Cerebellar cortex (tissue), 1 donor: ENCODE data around the gene CATSPERZ.

Source experiments
- DNase-seq: peaks from one replicate; pipeline ENCODE4 v3.0.0-alpha.2; 2015; ENCODE audit warnings: low spot score

The CATSPERZ gene

GRCh38 chr11:64285885-64286800, 14.0 kb upstream of the CATSPERZ start:
- no peak for DNase-seq

- no peak for DNase-seq
Observed at GRCh38 chr11:64286801-64287159, 13.4 kb upstream of the CATSPERZ start.

DNA sequence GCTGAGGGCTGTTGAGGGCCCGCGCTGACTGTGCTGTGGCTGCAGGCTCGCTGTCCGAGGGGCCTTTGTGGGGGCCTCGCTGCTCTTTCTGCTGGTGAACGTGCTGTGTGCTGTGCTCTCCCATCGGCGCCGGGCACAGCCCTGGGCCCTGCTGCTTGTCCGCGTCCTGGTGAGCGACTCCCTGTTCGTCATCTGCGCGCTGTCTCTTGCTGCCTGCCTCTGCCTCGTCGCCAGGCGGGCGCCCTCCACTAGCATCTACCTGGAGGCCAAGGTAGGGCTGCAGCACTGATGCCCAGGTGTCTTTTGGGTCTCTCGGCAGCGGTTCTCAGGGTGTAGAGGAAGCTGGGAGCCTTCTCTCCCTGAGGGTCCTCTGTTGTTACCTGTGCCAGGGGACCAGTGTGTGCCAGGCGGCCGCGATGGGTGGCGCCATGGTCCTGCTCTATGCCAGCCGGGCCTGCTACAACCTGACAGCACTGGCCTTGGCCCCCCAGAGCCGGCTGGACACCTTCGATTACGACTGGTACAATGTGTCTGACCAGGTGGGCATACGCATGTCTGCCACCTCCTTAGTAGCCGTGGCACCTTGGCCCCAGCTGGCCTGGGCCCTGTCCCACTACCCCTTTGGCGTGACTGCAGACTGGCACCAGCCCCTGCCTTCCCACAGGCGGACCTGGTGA, 12.3 kb upstream of the CATSPERZ start:
- no peak for DNase-seq

DNA sequence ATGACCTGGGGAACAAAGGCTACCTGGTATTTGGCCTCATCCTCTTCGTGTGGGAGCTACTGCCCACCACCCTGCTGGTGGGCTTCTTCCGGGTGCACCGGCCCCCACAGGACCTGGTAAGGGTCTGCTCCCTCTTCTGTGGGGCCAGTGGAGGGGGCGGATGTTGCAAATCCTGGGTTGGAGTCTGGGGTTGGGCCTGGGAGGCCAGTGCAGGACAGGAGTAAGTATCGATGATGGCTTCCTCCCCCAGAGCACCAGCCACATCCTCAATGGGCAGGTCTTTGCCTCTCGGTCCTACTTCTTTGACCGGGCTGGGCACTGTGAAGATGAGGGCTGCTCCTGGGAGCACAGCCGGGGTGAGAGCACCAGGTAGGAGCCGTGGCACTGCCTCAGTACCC, 11.8 kb upstream of the CATSPERZ start:
- DNase-seq = no peak

- DNase-seq = no peak
Observed at GRCh38 chr11:64289002-64289564, 11.1 kb upstream of the CATSPERZ start.

DNA sequence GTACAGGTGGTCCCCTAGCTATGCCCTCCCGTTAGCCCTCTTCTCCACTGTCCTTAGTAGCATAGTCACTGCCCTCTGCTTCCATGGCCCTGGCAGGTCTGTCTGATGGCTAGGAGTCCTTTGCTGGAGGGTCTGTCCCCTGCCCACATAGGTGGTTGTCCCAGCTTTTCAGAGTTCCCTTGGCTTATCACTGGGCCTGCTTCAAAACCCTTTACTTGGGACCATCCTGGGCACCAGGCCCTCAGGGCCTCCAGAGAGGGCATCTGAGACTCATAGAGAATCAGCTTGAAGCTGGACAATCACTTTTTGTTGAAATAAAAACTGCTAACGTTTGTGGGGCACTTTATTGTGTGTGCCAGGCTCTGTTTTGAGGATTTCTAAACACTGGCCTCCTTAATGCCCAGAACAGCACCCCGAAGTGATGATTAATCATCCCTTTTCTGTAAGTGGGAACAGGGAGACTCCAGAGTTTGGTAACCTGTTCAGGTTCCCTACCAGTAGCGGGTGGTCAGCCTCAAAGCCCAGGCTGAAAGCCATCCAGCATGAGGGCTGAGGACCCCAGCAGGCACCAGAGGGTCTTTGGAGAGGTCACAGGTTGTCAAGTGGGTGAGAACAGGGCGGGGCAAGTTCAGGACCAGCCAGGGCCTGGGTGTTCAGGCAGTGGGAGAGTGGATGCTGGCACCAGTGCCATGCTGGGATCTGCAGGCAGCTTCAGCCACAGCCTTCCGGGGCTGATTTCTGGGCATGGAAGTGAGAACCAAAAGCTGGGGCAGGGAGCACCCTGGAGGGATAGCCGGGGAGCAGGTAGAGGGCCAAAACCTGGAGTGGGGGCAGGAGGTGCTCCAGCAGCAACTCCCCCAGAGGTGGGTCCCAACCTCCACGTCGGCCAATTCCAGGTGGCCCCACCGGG, 9.6 kb upstream of the CATSPERZ start:
- DNase-seq = no peak

DNA sequence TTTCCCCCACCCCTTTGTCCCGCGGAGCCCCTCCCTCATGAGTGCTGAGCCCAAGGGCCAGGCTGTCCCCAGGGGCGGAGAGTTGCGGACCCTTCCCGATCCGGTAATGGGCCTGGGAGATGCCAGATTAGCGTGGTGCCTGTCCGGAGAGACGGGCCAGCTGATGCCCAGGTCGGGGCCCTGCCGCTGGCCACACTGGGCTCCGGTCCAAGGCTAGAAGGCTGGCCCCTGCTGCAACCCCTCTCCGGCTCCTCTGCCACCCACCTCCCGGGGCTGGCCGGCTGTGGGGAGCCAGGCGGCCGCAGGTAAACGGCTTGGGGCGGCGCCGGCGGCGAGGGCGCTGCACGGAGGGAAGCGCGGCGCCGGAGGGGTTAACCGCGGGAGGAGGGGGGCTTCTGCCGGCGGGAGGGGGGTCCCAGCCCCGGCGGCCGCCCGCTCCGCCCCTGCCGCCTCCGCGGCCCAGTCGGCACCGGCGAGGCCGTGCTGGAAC, 8.9 kb upstream of the CATSPERZ start, which contains the start of gene KCNK4:
Gene KCNK4, plus strand, starts transcription at position 41 of the 490 bp plus-strand sequence. CDS start 1,717 bp downstream, outside the sequence.
- DNase-seq = no peak

GRCh38 chr11:64291752-64292459, 8.3 kb upstream of the CATSPERZ start:
- no peak for DNase-seq

- DNase-seq = no peak
Observed at GRCh38 chr11:64292460-64293254, 7.5 kb upstream of the CATSPERZ start.

- peak; percentile 72 for DNase-seq
Observed at GRCh38 chr11:64294774-64295173, 5.4 kb upstream of the CATSPERZ start.

- no peak for DNase-seq
Observed at GRCh38 chr11:64295760-64296159, 4.4 kb upstream of the CATSPERZ start.

- DNase-seq = no peak
Observed at GRCh38 chr11:64296236-64296635, 3.9 kb upstream of the CATSPERZ start.

DNA sequence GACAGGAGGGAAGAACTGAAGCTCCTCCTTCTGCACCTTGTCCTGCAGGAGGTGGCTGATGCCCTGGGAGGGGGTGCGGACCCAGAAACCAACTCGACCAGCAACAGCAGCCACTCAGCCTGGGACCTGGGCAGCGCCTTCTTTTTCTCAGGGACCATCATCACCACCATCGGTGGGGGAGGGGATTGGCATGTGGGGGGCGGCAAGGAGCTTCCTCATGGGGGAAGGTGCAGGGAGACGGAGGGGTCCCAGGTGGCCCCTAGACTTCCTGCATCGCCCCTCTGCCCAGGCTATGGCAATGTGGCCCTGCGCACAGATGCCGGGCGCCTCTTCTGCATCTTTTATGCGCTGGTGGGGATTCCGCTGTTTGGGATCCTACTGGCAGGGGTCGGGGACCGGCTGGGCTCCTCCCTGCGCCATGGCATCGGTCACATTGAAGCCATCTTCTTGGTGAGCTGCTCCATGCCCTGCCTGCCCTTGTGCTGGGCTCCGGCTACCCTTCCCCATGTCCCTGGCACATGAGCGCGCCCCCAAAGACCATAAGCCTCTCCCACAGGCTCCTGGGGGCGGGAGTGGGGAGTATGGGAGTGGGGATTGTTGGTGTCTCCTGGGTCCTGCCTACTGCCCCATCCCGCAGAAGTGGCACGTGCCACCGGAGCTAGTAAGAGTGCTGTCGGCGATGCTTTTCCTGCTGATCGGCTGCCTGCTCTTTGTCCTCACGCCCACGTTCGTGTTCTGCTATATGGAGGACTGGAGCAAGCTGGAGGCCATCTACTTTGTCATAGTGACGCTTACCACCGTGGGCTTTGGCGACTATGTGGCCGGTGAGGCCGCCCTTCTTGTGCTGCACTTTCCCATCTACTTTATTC, 3.1 kb upstream of the CATSPERZ start:
- no peak for DNase-seq

GRCh38 chr11:64297699-64298358, 2.3 kb upstream of the CATSPERZ start:
- no peak for DNase-seq

GRCh38 chr11:64298966-64299846, 952 bp upstream of the CATSPERZ start:
- DNase-seq = no peak

DNA sequence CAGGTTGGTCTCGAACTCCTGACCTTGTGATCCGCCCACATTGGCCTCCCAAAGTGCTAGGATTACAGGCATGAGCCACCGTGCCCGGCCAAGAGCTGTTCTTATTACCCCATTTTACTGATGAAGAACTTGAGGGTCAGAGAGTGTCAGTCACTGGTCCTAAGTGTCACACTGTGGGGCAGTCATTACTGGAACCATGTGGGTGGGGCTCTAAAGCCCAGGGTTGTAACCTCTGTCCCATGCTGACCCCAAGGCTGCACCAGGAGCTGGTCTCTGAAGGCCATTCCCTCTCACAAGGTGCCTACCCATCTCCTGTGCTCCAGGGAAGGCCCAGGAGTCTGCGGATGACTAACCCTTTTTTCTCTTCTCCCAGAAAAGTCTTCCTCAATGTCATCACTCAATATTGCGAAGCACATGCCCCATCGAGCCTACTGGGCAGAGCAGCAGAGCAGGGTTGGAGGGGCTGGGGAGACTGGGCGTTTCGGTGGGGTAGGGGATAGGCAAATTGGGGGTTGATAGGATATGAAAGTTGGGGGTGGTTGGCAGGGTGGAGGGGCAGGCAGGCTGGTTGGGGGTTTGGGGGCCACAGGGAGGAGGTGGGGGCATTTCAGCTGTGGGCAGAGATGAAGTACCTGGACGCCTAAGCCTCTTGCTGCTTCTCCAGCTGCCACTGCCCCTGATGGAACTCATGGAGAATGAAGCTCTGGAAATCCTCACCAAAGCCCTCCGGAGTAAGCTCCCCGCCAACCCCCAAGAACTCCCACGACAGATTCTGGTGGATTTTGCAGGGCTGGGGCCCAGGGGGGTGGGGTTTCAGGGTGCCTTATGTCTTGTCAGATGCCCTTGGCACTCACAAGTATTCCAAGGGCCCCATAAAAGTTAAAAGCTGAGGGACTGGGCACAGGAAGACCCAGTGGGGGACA, 3.2 kb downstream of the CATSPERZ start:
- DNase-seq = no peak

DNA sequence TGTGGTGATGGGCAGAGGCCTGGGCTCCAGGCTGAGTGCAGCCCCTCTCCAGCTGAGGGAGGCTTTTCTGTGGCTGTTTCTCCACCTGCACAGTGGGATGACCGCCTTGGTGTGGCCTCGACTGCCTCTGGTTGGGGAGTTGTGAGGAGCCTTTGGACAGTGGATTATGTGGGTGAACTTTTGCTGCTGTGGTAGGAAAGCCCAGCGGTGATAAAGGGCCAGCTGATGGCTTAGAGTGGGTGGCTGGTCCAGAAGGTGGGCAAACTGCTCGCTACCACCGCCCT, 3.8 kb downstream of the CATSPERZ start:
- no peak for DNase-seq
